PC-9 (cell line): ENCODE measurements around the gene RASGRF1.

Source experiments
- CTCF ChIP-seq: fragments of 200-600 bp; sonication (generic); conservative IDR thresholded peaks from 2 replicates; pipeline ENCODE4 v1.6.1; 2017; ENCODE audit warnings: mixed run types, antibody characterized with exemption, mild to moderate bottlenecking, moderate library complexity
- EZH2 ChIP-seq: fragments of 200-600 bp; sonication (generic); IDR thresholded peaks from 2 replicates; pipeline ENCODE4 v1.8.0; 2017; ENCODE audit warnings: antibody characterized with exemption, low read depth

DNA sequence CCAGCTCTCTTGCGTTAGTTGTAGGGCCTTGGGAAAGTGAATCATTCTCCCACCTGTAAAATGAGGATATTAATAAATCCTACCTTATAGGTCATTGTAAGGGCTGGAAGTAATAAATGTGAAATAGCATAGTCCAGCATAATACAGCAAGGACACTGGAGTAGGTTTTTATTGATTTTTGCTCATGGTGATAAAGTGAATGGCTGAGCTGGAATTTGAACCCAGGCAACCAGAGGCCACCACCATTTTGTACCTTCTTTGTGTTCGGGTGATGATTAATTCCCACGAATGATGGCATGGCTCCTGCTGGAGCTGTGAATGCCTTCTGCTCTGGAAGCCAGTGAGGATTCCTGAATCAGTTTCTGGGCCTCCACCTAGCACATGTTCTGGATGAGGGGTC, 177.6 kb downstream of the RASGRF1 start:
- no peak for TF ChIP-seq CTCF
- no peak for TF ChIP-seq EZH2
